Smooth muscle cell (in vitro differentiated cells): Measurements from ENCODE around the gene TMEM237. TPM values are rescaled to one million over a fixed set of nuclear protein-coding genes. Genes with fewer than 3 reads are reported as not detected.

Source experiments
- DNase-seq: peaks from one replicate; lab custom pipeline; 2025; ENCODE audit not compliant: unreplicated experiment; lab: John Stamatoyannopoulos, UW
- H2AFZ ChIP-seq: fragments of 200-600 bp; sonication (generic); 2 replicates; pipeline ENCODE4 v1.6.0; 2016; ENCODE audit warnings: antibody characterized with exemption, low read depth, mild to moderate bottlenecking
- H3F3A ChIP-seq: fragments of 200-600 bp; sonication (generic); 2 replicates; pipeline ENCODE4 v1.6.0; 2017; ENCODE audit warnings: antibody characterized with exemption, low read depth
- H3K27ac ChIP-seq: fragments of 200-600 bp; sonication (generic); 2 replicates; pipeline ENCODE4 v1.5.1; 2016; ENCODE audit warnings: low read depth, mild to moderate bottlenecking
- H3K27me3 ChIP-seq: fragments of 200-600 bp; sonication (generic); 2 replicates; pipeline ENCODE4 v1.6.1; 2016; ENCODE audit warnings: low read depth, mild to moderate bottlenecking
- H3K36me3 ChIP-seq: fragments of 200-600 bp; sonication (generic); 2 replicates; pipeline ENCODE4 v1.5.1; 2016; ENCODE audit warnings: low read depth
- H3K4me1 ChIP-seq: fragments of 200-600 bp; sonication (generic); 2 replicates; pipeline ENCODE4 v1.5.1; 2016; ENCODE audit warnings: low read depth
- H3K4me2 ChIP-seq: fragments of 200-600 bp; sonication (generic); 2 replicates; pipeline ENCODE4 v1.6.0; 2016; ENCODE audit warnings: mild to moderate bottlenecking
- H3K4me3 ChIP-seq: fragments of 200-600 bp; sonication (generic); 2 replicates; pipeline ENCODE4 v1.5.1; 2016; ENCODE audit warnings: mild to moderate bottlenecking
- H3K79me2 ChIP-seq: fragments of 200-600 bp; sonication (generic); 2 replicates; pipeline ENCODE4 v1.6.0; 2016; ENCODE audit warnings: low read depth, mild to moderate bottlenecking
- H3K9ac ChIP-seq: fragments of 200-600 bp; sonication (generic); 2 replicates; pipeline ENCODE4 v1.6.0; 2016; ENCODE audit warnings: low read depth
- H3K9me3 ChIP-seq: fragments of 200-600 bp; sonication (generic); replicated peaks from 2 replicates; pipeline ENCODE4 v1.5.1; 2016; ENCODE audit warnings: low read depth
- H4K20me1 ChIP-seq: fragments of 200-600 bp; sonication (generic); 2 replicates; pipeline ENCODE4 v1.6.0; 2016; ENCODE audit warnings: low read depth
- WGBS: methylation state at CpG from one replicate; pipeline ENCODE4 v1.1.7; 2016; ENCODE audit warnings: low lambda C conversion rate; 5-methylcytosine and 5-hydroxymethylcytosine counted together
- polyA plus RNA-seq: library from polyadenylated mRNA; unstranded; fragments of >200 nt; fragmentation: Nextera tagmentation; extraction: Ambion mirVana; gene quantifications from 2 replicates; pipeline ENCODE4 v1.2.1, GENCODE V29; 2016
- total RNA-seq: library from RNA; depleted of rRNA; stranded (reverse); fragments of >200 nt; gene quantifications from 2 replicates; pipeline ENCODE4 v1.2.3, GENCODE V29; 2014
- TF ChIP-seq, protein P1 (sequence below): fragments of 200-600 bp; sonication (generic); IDR thresholded peaks from 2 replicates; pipeline ENCODE4 v1.5.1; 2017; ENCODE audit warnings: borderline replicate concordance, mild to moderate bottlenecking, antibody characterized with exemption; ENCODE audit not compliant: insufficient read depth, poor library complexity, severe bottlenecking

The TMEM237 gene
- total and polyA plus RNA-seq, 2 experiments from 2014 or later = 25.6 to 47.4 TPM

DNA sequence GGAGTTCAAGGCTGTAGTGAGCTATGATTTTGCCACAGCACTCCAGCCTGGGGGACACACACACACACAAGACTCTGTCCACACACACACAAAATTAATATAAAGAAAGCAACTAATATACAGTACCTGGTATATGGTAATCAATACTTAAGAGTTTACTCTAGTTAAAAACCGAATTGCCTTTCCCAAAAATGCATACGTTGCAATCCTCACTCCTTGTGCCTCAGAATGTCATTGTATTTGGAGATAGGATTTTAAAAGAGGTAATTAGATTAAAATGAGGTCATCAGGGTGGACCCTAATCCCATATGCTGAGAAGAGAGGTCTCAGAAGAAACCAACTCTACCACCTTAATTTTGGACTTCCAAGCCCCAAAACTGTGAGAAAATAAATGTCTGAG lies 35.7 kb downstream of the TMEM237 start:
- H4K20me1 ChIP-seq = no peaks in the 10 kb centered on the region
- TF ChIP-seq, protein P1, sequence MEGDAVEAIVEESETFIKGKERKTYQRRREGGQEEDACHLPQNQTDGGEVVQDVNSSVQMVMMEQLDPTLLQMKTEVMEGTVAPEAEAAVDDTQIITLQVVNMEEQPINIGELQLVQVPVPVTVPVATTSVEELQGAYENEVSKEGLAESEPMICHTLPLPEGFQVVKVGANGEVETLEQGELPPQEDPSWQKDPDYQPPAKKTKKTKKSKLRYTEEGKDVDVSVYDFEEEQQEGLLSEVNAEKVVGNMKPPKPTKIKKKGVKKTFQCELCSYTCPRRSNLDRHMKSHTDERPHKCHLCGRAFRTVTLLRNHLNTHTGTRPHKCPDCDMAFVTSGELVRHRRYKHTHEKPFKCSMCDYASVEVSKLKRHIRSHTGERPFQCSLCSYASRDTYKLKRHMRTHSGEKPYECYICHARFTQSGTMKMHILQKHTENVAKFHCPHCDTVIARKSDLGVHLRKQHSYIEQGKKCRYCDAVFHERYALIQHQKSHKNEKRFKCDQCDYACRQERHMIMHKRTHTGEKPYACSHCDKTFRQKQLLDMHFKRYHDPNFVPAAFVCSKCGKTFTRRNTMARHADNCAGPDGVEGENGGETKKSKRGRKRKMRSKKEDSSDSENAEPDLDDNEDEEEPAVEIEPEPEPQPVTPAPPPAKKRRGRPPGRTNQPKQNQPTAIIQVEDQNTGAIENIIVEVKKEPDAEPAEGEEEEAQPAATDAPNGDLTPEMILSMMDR = no peak
- no peaks in the 10 kb centered on the region for H3F3A ChIP-seq
- H3K27me3 ChIP-seq = peaks cover 19% of the 10 kb centered on the region
- no peak overlapping the region for H3K9ac ChIP-seq
- H3K4me2 ChIP-seq = no peak overlapping the region
- no peak for DNase-seq
- H2AFZ ChIP-seq = no peak overlapping the region
- no peak overlapping the region for H3K27ac ChIP-seq
- H3K79me2 ChIP-seq = no peaks in the 10 kb centered on the region
- H3K36me3 ChIP-seq = no peaks in the 10 kb centered on the region
- 85% methylated on average over 2 of the region's 2 CpGs for WGBS
- no peaks in the 10 kb centered on the region for H3K4me1 ChIP-seq
- H3K9me3 ChIP-seq = peaks cover 8% of the 10 kb centered on the region
- H3K4me3 ChIP-seq = no peak overlapping the region

GRCh38 chr2:201600906-201601305 lies 42.4 kb downstream of the TMEM237 start:
- H3K4me2 ChIP-seq = no peak overlapping the region
- H3K9ac ChIP-seq = no peak overlapping the region
- 36% methylated on average over 3 of the region's 3 CpGs for WGBS
- H3K27ac ChIP-seq = no peak overlapping the region
- no peaks in the 10 kb centered on the region for H3K4me1 ChIP-seq
- H3K36me3 ChIP-seq = no peaks in the 10 kb centered on the region
- H3K79me2 ChIP-seq = no peaks in the 10 kb centered on the region
- no peaks in the 10 kb centered on the region for H3K9me3 ChIP-seq
- TF ChIP-seq, protein P1 = no peak
- peaks cover 22% of the 10 kb centered on the region for H3K27me3 ChIP-seq
- H2AFZ ChIP-seq = no peak overlapping the region
- H3K4me3 ChIP-seq = no peak overlapping the region
- H4K20me1 ChIP-seq = no peaks in the 10 kb centered on the region
- H3F3A ChIP-seq = no peaks in the 10 kb centered on the region
- DNase-seq = no peak

DNA sequence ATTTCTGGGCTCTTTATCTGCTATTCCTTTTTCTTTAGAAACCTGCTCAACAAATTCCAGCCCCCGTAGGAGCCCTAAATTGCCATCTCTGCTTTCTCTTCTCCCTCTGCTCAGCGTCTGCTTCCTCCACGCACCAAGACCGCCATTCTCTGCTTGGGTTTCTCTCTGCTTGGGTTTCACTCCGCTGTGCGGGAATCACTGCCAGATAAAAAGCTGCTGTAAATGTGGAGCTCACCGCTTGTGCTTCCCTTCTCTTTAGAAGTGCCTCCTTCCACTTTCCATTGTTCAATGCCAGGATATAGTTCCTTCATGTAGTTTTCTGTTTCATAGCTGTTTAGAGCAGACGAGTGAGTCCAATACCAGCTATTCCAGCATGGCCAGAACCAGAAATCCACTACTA lies 45.9 kb downstream of the TMEM237 start:
- WGBS = 74% methylated on average over 8 of the region's 8 CpGs
- DNase-seq = no peak
- no peaks in the 10 kb centered on the region for H4K20me1 ChIP-seq
- no peak overlapping the region for H3K4me2 ChIP-seq
- no peaks in the 10 kb centered on the region for H3K36me3 ChIP-seq
- H2AFZ ChIP-seq = no peak overlapping the region
- peaks cover 1% of the 10 kb centered on the region for H3K27me3 ChIP-seq
- H3K9me3 ChIP-seq = no peaks in the 10 kb centered on the region
- no peak overlapping the region for H3K4me3 ChIP-seq
- H3K9ac ChIP-seq = no peak overlapping the region
- no peak overlapping the region for H3K27ac ChIP-seq
- TF ChIP-seq, protein P1 = no peak
- no peaks in the 10 kb centered on the region for H3K79me2 ChIP-seq
- no peaks in the 10 kb centered on the region for H3F3A ChIP-seq
- no peaks in the 10 kb centered on the region for H3K4me1 ChIP-seq

GRCh38 chr2:201580486-201580885 lies 62.8 kb downstream of the TMEM237 start:
- no peaks in the 10 kb centered on the region for H3K27me3 ChIP-seq
- no peak overlapping the region for H3K27ac ChIP-seq
- H3K4me2 ChIP-seq = peak overlapping the region; percentile 23
- no peaks in the 10 kb centered on the region for H3F3A ChIP-seq
- no peak overlapping the region for H3K4me3 ChIP-seq
- H3K79me2 ChIP-seq = no peaks in the 10 kb centered on the region
- no peaks in the 10 kb centered on the region for H3K36me3 ChIP-seq
- TF ChIP-seq, protein P1 = no peak
- 51% methylated on average over 2 of the region's 2 CpGs for WGBS
- no peaks in the 10 kb centered on the region for H4K20me1 ChIP-seq
- no peak for DNase-seq
- H3K9me3 ChIP-seq = no peaks in the 10 kb centered on the region
- no peak overlapping the region for H3K9ac ChIP-seq
- no peaks in the 10 kb centered on the region for H3K4me1 ChIP-seq
- peak overlapping the region; percentile 59 for H2AFZ ChIP-seq
